CD4-positive, CD25-positive, alpha-beta regulatory T cell (primary cell): Measurements from ENCODE around the gene RSPH1. TPM values are rescaled to one million over a fixed set of nuclear protein-coding genes. Genes with fewer than 3 reads are reported as not detected.

Source experiments
- ATAC-seq, 2 donors: fragments of 150-1000 bp; cut with Tn5 transposase; one replicate each; pipeline ENCODE4 v1.10.0; 2021; ENCODE audit warnings: low read depth in 2 of 2, moderate number of reproducible peaks in 2 of 2, moderate library complexity in 1 of 2
- DNase-seq, 3 donors: peaks; one replicate each; pipeline versions ENCODE4 v3.0.0 to v3.0.0-alpha.2; 2012 to 2022; ENCODE audit warnings: mixed read lengths in 1 of 3
- H3K27ac ChIP-seq: one replicate; pipeline ENCODE4 v1.7.0; 2013; ENCODE audit warnings: mild to moderate bottlenecking, low read length; ENCODE audit not compliant: insufficient read depth, poor library complexity, severe bottlenecking
- H3K27me3 ChIP-seq: one replicate; pipeline ENCODE4 v1.7.0; 2013; ENCODE audit warnings: low read length; ENCODE audit not compliant: control insufficient read depth, insufficient read depth
- H3K36me3 ChIP-seq: one replicate; pipeline ENCODE4 v1.7.0; 2013; ENCODE audit warnings: mild to moderate bottlenecking, low read length, moderate library complexity; ENCODE audit not compliant: control insufficient read depth, insufficient read depth
- H3K4me1 ChIP-seq: 2 replicates; pipeline ENCODE4 v1.7.0; 2013; ENCODE audit warnings: mild to moderate bottlenecking, low read length; ENCODE audit not compliant: insufficient read depth, control insufficient read depth, poor library complexity, severe bottlenecking
- H3K4me3 ChIP-seq: one replicate; pipeline ENCODE4 v1.7.0; 2013; ENCODE audit warnings: low read depth, mild to moderate bottlenecking, low read length, moderate library complexity
- H3K9me3 ChIP-seq, 2 experiments: 1 replicate in 1 of 2; 2 replicates in 1 of 2; pipeline ENCODE4 v1.7.0; 2013; ENCODE audit warnings: low read length in 2 of 2, mild to moderate bottlenecking in 1 of 2, moderate library complexity in 1 of 2; ENCODE audit not compliant: control insufficient read depth in 2 of 2
- H3K27ac Mint-ChIP-seq, 3 donors: one replicate each; pipeline ENCODE4 v1.8.0; 2020 to 2022; ENCODE audit warnings: mild to moderate bottlenecking in 3 of 3, mixed read lengths in 3 of 3, moderate library complexity in 2 of 3
- H3K27me3 Mint-ChIP-seq: one replicate; pipeline ENCODE4 v1.8.0; 2022; ENCODE audit warnings: mild to moderate bottlenecking, mixed read lengths
- H3K36me3 Mint-ChIP-seq: one replicate; pipeline ENCODE4 v1.8.0; 2020; ENCODE audit warnings: mixed read lengths
- H3K4me1 Mint-ChIP-seq, 4 donors: one replicate each; pipeline ENCODE4 v1.8.0; 2020 to 2022; ENCODE audit warnings: mixed read lengths in 4 of 4, mild to moderate bottlenecking in 1 of 4
- H3K4me3 Mint-ChIP-seq, 4 donors: one replicate each; pipeline ENCODE4 v1.8.0; 2020 to 2022; ENCODE audit warnings: mild to moderate bottlenecking in 4 of 4, mixed read lengths in 4 of 4, moderate library complexity in 3 of 4
- H3K9me3 Mint-ChIP-seq, 7 donors: one replicate each; pipeline ENCODE4 v1.8.0; 2020 to 2022; ENCODE audit warnings: mixed read lengths in 7 of 7, mild to moderate bottlenecking in 3 of 7, moderate library complexity in 2 of 7
- polyA plus RNA-seq, 4 donors: library from polyadenylated mRNA; unstranded; fragments of 300-500 nt; fragmentation: Illumina TruSeq; gene quantifications; one replicate each; pipeline ENCODE4 v1.2.3, GENCODE V29; 2021
- total RNA-seq: library from RNA; stranded (reverse); gene quantifications from one replicate; pipeline ENCODE4 v1.2.3, GENCODE V29; 2022

Gene RSPH1
- total and polyA plus RNA-seq, 5 donors from 2014 or later = 0.25 TPM; not detected in 4

DNA sequence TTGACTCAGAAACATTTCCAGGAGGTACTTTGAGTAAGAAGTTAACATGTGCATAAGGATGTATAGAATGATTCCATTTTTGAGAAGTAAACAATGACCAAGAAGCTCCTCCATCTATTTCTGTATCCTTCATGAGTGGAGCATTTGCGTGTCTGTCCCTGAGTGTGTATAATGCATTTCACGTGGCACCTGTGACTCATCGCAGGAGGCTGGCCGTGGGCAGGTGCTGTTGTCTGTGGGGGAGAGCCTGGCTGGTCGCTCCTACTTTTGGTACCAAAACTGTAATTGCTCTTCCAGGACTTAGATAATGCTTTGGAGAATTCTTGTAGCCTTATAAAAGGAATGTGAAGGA lies 34.1 kb upstream of the RSPH1 start:
- H3K4me3 ChIP-seq = no peak overlapping the region
- Mint-ChIP-seq H3K4me3 (no peak overlapping the region), H3K27me3 (no peaks in the 10 kb centered on the region), H3K36me3 (peaks cover 5% of the 10 kb centered on the region), H3K4me1 (peaks cover 9 to 43% (median 32%) of the 10 kb centered on the region in 4 donors), H3K9me3 (no peaks in the 10 kb centered on the region), H3K27ac (peak overlapping the region; percentile 46 to 63 (median 54))
- H3K27me3 ChIP-seq = no peaks in the 10 kb centered on the region
- ATAC-seq (no peak), DNase-seq (no peak)
- H3K9me3 ChIP-seq = no peaks in the 10 kb centered on the region
- H3K27ac ChIP-seq = no peak overlapping the region
- H3K4me1 ChIP-seq = peaks cover 23% of the 10 kb centered on the region
- H3K36me3 ChIP-seq = peaks cover 11% of the 10 kb centered on the region

GRCh38 chr21:42527489-42528158 lies 31.6 kb upstream of the RSPH1 start:
- Histone ChIP-seq H3K9me3 (no peaks in the 10 kb centered on the region), H3K27ac (peak overlapping the region; percentile 70), H3K4me1 (peaks cover 25% of the 10 kb centered on the region), H3K36me3 (peaks cover 9% of the 10 kb centered on the region), H3K4me3 (peak overlapping the region; percentile 83), H3K27me3 (no peaks in the 10 kb centered on the region)
- H3K9me3 Mint-ChIP-seq = no peaks in the 10 kb centered on the region
- H3K36me3 Mint-ChIP-seq = peaks cover 8% of the 10 kb centered on the region
- no peaks in the 10 kb centered on the region for H3K27me3 Mint-ChIP-seq
- DNase-seq = peak; percentile 22 to 84 (median 74)
- peak; percentile 84 to 87 for ATAC-seq
- H3K4me1 Mint-ChIP-seq = peaks cover 9 to 51% (median 41%) of the 10 kb centered on the region in 4 donors
- H3K27ac Mint-ChIP-seq = peak overlapping the region; percentile 95 to 97 (median 95)
- peak overlapping the region; percentile 40 to 85 (median 58) for H3K4me3 Mint-ChIP-seq

- Mint-ChIP-seq H3K9me3 (no peaks in the 10 kb centered on the region), H3K4me3 (peak overlapping the region in 3 of 4 donors; percentile 40 to 85 (median 74)), H3K4me1 (peaks cover 9 to 51% (median 40%) of the 10 kb centered on the region in 4 donors), H3K27me3 (no peaks in the 10 kb centered on the region), H3K36me3 (peaks cover 9% of the 10 kb centered on the region), H3K27ac (peak overlapping the region; percentile 95 to 97 (median 95))
- Histone ChIP-seq H3K4me3 (peak overlapping the region; percentile 83), H3K27ac (peak overlapping the region; percentile 70), H3K4me1 (peaks cover 25% of the 10 kb centered on the region), H3K9me3 (no peaks in the 10 kb centered on the region), H3K27me3 (no peaks in the 10 kb centered on the region), H3K36me3 (peaks cover 11% of the 10 kb centered on the region)
- ATAC-seq = no peak
- no peak for DNase-seq
Measured at GRCh38 chr21:42527127-42527488, 31.1 kb upstream of the RSPH1 start.

- Mint-ChIP-seq H3K27me3 (no peaks in the 10 kb centered on the region), H3K4me3 (no peak overlapping the region), H3K9me3 (no peaks in the 10 kb centered on the region), H3K36me3 (peaks cover 13% of the 10 kb centered on the region), H3K4me1 (peaks cover 9 to 51% (median 43%) of the 10 kb centered on the region in 4 donors), H3K27ac (peak overlapping the region in 1 of 3 donors; percentile 95)
- DNase-seq = no peak
- Histone ChIP-seq H3K4me3 (no peak overlapping the region), H3K9me3 (no peaks in the 10 kb centered on the region), H3K27ac (no peak overlapping the region), H3K27me3 (no peaks in the 10 kb centered on the region), H3K36me3 (peaks cover 18% of the 10 kb centered on the region), H3K4me1 (peaks cover 25% of the 10 kb centered on the region)
- ATAC-seq = no peak
Measured at GRCh38 chr21:42526379-42526727, 30.3 kb upstream of the RSPH1 start.

- peaks cover 9 to 51% (median 43%) of the 10 kb centered on the region in 4 donors for H3K4me1 Mint-ChIP-seq
- no peak overlapping the region for H3K4me3 ChIP-seq
- no peak overlapping the region for H3K4me3 Mint-ChIP-seq
- peaks cover 13% of the 10 kb centered on the region for H3K36me3 Mint-ChIP-seq
- H3K27me3 ChIP-seq = no peaks in the 10 kb centered on the region
- no peaks in the 10 kb centered on the region for H3K27me3 Mint-ChIP-seq
- H3K4me1 ChIP-seq = peaks cover 25% of the 10 kb centered on the region
- peak overlapping the region in 2 of 3 donors; percentile 25 to 79 for H3K27ac Mint-ChIP-seq
- no peaks in the 10 kb centered on the region for H3K9me3 ChIP-seq
- DNase-seq (no peak), ATAC-seq (no peak)
- H3K27ac ChIP-seq = no peak overlapping the region
- H3K36me3 ChIP-seq = peaks cover 19% of the 10 kb centered on the region
- no peaks in the 10 kb centered on the region for H3K9me3 Mint-ChIP-seq
Measured at GRCh38 chr21:42525676-42526378, 29.8 kb upstream of the RSPH1 start.

DNA sequence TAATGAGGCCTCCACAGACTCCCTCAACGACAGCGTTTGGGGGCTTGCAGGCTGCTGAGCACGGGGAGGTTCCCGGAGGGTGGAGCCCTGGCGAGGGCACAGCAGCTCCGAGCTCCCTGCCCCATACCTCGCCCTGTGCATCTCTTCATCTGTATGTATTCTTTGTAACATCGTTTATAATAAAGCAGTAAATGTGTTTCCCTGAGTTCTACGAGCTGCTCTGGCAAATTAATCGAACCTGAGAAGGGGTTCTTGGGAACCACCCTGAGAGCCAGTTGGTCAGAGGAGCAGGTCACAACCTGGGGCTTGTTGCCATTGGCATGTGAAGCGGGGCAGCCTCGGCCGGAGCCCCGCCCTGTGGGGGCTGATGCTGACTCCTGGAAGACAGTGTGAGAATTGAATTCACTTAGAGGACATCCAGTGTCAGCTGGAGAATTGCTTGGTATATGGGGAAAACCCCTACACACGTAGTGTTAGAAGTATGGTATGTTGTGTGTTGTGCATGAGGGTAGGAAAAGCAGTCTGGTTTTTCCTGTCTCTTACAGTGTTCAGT lies 29.1 kb upstream of the RSPH1 start:
- Mint-ChIP-seq H3K27me3 (no peaks in the 10 kb centered on the region), H3K4me3 (peak overlapping the region in 2 of 4 donors; percentile 26 to 85), H3K4me1 (peaks cover 10 to 50% (median 43%) of the 10 kb centered on the region in 4 donors), H3K36me3 (peaks cover 19% of the 10 kb centered on the region), H3K27ac (peak overlapping the region in 2 of 3 donors; percentile 62 to 79), H3K9me3 (no peaks in the 10 kb centered on the region)
- DNase-seq (no peak), ATAC-seq (no peak)
- no peak overlapping the region for H3K27ac ChIP-seq
- no peak overlapping the region for H3K4me3 ChIP-seq
- H3K36me3 ChIP-seq = peaks cover 20% of the 10 kb centered on the region
- H3K27me3 ChIP-seq = no peaks in the 10 kb centered on the region
- peaks cover 25% of the 10 kb centered on the region for H3K4me1 ChIP-seq
- H3K9me3 ChIP-seq = no peaks in the 10 kb centered on the region

GRCh38 chr21:42524341-42525028 lies 28.5 kb upstream of the RSPH1 start:
- Mint-ChIP-seq H3K36me3 (peaks cover 23% of the 10 kb centered on the region), H3K4me3 (peak overlapping the region in 2 of 4 donors; percentile 13 to 26), H3K9me3 (no peaks in the 10 kb centered on the region), H3K4me1 (peaks cover 16 to 50% (median 44%) of the 10 kb centered on the region in 4 donors), H3K27ac (peak overlapping the region in 2 of 3 donors; percentile 62 to 90), H3K27me3 (no peaks in the 10 kb centered on the region)
- Histone ChIP-seq H3K4me3 (no peak overlapping the region), H3K27me3 (no peaks in the 10 kb centered on the region), H3K27ac (no peak overlapping the region), H3K36me3 (peaks cover 21% of the 10 kb centered on the region), H3K4me1 (peaks cover 25% of the 10 kb centered on the region), H3K9me3 (no peaks in the 10 kb centered on the region)
- peak in 1 of 3 donors; percentile 10 for DNase-seq
- peak; percentile 18 to 32 for ATAC-seq
